ENCODE data around the gene BEND7.

GRCh38 chr10:13397052-13397451 is 131.8 kb downstream of the BEND7 start:
- no peak for TF ChIP-seq TCF7 (CRISPR knock-in tag; IDR thresholded peaks at IDR 0.05; ENCODE audit: low read depth)
- TF ChIP-seq FOXK1 (CRISPR knock-in tag; IDR thresholded peaks at IDR 0.05): no peak
- no peak for TF ChIP-seq CTCF (IDR thresholded peaks at IDR 0.05)
- TF ChIP-seq ZNF138 (CRISPR knock-in tag; conservative IDR thresholded peaks at IDR 0.05): no peak
- TF ChIP-seq NFYB (CRISPR knock-in tag; conservative IDR thresholded peaks at IDR 0.05; ENCODE audit: low read depth): no peak

All from WTC11 (cell line).